Activated gamma-delta T cell treated with anti-CD3 and anti-CD28 coated beads, Interleukin-2, amount 50 U/mL, for 16 hours (primary cell): ENCODE measurements around the gene CTSW.
A peak's percentile ranks its signal among the peaks of the same experiment; 100 is the strongest.

Source experiments
- DNase-seq: peaks from one replicate; pipeline ENCODE4 v3.0.0-alpha.2; 2020; ENCODE audit warnings: low read depth

Gene CTSW

DNA sequence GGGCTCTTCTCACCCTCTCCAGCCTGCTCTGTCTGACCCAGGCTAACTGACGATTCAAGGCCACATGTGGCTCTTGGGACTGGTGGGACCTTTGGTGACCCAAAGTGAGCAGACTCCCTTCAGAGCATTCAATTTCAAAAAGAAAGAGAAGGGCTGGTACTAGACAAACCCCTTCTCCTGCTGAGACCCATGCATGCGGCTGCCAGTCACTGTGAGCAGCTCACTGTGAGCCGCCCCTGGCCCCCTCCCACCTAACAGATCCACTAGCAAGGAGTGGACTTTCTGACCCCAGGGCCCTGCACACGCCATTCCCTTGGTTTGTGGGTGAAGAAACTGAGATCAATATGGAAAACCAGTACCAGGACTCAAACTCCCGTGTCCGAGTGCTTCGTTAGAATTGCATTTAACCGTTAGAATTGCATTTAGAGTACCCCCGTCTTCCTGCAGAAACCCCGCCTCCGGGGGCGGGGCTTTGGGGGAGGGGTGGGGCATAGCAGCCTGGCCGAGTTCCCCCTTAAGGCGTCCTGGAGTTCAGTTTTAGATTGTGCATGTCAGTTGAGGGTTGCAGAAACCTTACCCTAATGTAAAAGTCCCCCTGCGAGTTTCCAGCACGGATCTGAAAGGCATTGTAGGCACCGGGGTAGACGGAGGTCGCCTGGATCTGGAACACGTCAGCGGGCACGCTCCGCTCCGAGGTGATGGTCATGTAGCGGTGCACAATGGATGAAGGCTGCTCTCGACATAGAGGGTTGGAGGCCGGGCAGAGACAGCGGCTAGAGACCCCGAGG is 12.2 kb upstream of the CTSW start:
- no peak for DNase-seq

DNA sequence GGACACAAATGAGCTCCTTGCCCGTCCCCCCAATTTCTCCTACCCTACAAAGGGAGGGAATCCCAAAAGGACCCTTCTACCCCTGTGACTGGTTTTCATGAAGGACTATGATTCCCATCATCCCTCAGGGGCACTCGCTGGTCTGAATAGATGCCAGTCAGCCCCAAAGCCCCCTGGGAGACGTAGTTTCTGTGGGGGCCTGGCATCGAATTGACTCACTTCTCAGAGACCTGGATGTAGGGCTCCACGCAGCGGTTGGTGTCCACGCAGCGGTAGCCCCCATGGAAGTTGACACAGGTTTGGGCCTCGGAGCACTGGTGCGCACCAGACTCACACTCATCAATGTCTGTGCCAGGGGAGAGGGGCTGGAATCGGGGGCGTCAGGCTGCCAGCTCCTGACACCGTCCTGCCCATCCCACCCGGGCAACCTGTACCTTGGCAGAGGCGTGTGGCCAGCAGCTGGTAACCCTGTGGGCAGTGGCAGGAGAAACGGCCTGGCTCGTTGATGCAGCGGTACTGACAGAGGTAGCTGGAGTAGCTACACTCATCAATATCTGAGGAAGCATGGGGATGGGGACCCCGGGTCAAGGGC is 11.5 kb upstream of the CTSW start:
- no peak for DNase-seq

DNA sequence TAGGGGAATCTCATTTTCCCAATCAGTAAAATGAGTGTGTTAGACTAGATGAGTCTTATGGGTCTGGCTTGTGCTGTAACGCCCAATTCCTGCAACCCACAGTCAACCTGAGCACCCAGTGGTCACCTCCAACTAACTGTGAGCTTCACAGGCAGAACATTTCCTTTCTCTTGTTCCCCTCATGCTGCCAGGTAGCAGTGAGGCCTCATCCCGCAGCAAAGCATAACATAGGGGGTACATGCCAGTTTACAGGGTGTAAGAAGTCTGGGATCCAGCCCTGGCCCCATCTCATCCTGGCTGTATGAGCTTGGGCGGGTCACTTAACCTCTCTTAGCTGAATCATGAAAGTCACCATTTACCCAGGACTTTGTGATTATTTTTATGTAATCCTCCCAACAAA is 10.7 kb upstream of the CTSW start:
- DNase-seq = no peak

DNA sequence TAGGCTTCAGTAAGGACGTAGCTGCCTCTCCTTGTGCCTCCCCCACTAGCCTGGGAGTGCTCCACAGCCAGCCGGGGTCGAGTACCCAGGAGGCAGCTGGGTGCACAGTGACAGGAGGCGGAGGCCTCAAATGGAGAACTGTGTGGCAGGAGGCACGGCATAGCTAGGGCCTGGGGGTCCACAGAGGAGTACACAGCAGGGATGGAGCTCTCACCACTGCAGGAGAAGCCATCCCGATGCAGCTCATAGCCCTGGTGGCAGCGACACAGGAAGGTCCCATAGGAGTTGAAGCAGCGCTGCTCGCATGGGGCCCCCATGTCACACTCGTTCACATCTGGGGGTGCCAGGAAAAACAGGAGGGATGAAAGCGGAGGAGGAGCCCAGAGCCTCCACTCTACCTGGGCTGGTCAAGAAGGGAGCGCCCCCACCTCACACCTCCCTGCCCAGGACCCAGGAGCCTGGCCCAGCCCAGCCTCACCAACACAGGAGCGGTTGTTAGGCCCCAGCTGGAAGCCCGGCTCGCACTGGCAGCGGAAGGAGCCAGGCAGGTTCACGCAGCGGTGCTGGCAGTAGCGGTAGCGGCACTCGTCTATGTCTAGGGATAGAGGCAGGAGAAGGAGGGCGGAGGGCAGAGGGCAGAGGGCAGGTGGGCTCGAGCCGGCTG is 9.9 kb upstream of the CTSW start:
- no peak for DNase-seq

GRCh38 chr11:65870307-65870658 is 9.4 kb upstream of the CTSW start:
- DNase-seq = no peak

DNA sequence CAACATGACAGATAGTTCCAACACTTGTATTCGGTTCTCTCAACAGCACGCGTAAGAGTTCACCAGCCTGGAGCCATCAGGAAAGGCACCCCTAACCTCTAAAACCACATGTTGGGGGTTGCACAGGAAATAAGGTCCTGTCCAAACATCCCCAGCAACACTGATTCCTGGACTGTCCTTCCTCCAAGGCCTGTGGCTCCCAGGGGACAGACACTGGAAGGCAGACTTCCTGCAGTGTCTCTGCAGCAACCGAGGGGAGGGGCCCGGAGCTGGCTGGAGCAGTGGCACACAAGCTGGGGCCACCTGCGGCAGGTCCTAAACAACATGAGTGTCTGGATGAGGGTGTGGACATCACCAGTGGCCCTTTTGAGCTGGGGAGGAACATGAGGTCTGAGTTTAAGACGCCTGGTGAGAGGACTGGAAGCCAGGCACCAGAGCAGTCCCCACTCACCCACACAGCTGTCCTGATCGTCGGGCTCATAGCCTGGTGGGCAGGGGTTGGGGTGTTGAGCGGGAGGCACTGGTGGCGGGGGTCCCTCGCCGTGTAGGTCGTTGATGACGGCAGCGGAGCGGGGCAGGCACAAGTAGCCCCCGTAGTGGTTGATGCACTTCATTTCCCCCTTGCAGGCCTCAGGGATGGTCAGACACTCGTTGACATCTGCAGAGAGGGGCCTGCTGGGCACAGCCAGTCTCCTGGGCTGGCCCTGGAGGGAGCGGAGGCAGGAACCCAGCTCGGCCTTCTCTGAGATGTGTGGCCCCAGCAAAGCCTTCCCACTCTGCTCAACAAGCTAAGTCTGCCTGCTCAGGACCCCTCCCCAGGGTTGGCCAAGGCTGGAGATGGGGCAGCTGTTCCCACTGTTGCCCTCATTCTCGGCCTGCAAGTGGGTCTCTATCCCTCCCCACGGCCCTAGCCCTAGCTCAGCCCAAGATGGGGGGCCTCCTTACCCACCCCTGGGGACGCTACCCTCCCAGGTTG is 8.6 kb upstream of the CTSW start:
- no peak for DNase-seq

DNA sequence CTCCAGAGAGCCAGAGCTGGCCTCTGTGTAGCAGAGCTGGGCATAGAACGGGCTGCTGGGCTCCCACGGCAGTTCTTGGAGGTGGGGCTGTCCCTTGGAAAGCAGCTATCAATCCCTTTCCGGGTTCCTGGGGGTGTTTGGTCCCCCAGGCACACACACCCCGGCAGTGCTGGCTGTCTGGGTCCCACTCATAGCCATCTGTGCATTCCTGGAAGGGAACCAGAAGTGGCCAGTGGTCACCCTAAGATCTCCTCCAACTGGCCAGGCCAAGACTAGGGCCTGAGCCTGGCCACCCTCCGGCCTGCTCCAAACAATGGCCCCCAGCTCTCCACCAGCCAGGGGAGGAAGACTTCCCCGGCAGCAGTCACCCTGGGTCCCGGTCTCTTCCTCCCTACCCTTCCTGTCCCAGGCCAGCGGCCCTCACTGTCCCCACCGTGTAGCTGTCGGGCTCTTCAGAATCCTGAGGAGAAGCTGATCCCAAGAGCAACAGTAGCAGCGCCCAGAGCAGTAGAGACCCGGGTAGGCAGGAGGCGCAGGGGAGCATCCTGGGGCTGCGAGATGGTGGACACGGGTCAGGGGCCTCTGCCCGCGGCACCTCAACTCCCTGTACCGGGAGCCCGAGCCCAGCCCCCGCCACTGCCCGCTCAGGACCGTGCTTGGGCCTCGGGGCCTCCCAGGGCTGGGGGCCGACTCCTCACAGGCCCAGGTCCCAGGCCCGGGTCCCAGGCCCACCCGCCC is 7.7 kb upstream of the CTSW start:
- DNase-seq = no peak

DNA sequence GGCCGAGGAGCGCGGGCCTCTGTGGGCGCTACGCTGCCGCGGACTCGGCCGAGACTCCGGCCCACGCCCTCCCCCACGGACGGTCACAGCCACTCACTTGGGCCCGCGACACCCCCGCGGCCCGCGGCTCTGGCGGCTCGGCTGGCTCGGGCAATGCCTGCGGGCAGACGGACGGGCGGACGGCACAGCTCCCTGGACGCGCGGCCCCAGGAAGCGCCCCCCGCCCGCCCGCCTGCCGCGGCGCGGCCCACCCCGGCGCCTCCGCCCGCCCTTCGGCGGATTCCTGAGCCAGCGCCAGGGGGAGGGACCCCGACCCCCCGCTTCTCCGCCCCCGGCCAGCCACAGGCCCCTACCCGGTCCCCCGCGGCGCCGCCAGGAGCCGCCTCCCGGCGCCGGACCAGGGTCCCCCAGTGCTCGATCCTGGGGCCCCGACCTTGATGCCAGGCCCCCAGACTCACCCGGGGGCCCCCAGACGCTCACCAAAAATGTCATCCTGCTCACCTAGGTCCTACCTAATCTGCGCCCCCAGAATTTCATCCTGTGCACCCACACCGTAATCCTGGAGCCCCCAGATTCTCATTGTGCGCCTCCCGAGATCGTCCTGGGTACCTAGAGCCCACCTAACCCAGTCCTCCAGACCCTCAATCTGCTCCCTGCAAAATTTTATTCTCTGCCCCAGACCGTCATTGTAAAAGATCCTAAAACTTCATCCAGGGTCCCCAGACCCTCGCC is 6.9 kb upstream of the CTSW start, which contains the start of gene EFEMP2:
TSS of gene EFEMP2 (minus strand) at position 215 of the 732 bp plus-strand sequence. CDS start 446 bp downstream, outside the sequence.
- no peak for DNase-seq

GRCh38 chr11:65873318-65874156 is 6.1 kb upstream of the CTSW start:
- DNase-seq = peak; percentile 94

GRCh38 chr11:65880027-65880426 is 390 bp downstream of the CTSW start:
- DNase-seq = no peak

GRCh38 chr11:65880844-65881421 is 1.3 kb downstream of the CTSW start:
- no peak for DNase-seq

- DNase-seq = no peak
Measured at GRCh38 chr11:65882120-65883057, 2.8 kb downstream of the CTSW start.

DNA sequence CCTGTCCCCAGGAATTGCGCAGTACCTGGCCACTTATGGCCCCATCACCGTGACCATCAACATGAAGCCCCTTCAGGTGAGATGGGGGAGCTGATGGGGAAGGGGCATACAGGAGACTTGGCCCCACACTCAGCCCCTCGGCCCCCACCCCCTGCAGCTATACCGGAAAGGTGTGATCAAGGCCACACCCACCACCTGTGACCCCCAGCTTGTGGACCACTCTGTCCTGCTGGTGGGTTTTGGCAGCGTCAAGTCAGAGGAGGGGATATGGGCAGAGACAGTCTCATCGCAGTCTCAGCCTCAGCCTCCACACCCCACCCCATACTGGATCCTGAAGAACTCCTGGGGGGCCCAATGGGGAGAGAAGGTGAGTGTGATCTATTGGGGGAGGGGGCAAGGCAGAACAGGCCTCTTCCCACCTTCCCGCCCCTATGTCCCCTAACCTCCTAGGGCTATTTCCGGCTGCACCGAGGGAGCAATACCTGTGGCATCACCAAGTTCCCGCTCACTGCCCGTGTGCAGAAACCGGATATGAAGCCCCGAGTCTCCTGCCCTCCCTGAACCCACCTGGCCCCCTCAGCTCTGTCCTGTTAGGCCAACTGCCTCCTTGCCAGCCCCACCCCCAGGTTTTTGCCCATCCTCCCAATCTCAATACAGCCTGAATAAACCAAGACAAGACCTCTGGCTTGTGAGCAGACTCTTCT is 3.6 kb downstream of the CTSW start:
- DNase-seq = no peak

DNA sequence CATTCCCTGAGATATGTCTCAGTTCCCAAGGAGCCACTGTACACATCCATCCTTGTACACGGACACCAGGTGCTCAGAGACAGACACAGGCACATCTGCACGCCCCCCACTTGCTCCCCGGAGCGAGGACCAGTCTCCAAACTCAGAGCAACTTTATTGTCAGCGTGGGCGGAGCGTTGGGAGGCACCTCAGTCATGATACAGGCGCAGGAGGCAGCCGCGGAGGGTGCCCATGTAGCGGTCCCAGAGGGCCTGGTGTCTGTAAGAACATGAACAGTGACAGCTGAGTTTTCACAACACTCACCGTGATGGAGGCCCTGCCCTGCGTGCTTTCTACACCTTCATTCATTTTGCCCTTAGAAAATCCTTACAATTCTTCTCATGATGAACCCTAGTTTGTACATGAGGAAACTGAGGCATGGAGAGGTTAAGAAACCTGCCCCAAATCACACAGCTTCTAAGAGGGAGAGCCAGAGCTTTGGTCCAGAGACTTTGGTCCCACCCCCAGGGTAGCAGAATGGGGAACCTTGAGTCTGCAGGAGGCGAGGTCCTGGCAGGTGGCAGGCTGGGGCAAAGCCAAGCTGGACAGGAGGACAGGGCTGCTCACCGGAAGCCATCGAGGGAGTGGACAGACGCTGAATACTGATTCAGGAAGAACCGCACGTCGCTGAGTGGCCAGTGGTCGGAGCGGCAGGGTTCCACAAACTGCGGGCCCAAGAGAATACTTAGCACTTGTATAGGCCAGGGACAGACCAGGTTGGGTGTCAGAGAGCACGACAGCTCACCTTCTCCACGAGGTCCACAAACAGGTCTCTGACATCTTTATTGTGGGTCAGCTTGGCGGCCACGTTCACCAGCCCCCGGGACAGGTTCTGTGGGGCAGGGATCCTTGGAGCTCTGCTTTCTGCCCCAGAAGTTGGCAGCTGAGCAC is 4.4 kb downstream of the CTSW start:
- DNase-seq = no peak

DNA sequence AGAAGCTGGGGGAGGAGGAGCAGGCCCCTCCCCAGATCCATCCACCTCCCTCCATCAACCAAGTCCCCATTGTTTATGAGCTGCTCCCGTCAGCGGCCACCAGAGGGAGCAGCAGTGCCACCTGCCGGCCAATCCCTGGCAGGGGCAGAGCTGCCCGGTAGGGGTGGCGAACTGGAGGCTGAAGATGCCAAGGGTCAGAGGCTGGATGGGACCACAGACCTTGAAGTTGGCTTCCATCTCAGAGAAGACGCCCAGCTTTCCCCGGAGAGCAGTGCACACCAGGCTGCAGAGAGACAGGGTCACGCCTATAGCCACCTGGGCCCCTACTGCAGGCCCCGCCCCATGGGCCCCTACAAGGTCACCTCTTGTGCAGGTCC is 5.1 kb downstream of the CTSW start:
- DNase-seq = peak; percentile 75

GRCh38 chr11:65885231-65885630 is 5.6 kb downstream of the CTSW start:
- no peak for DNase-seq
